HG03097 (cell line): ENCODE data around the gene CSE1L.
"Not testable (repeated sequence)": the region's sequence is repeated elsewhere in the genome, so short reads cannot be mapped to it uniquely, and the experiment has no call there.

Experiments used
- ATAC-seq: cut with Tn5 transposase; IDR thresholded peaks from one replicate; pipeline ENCODE4 v1.9.1; 2021; ENCODE audit not compliant: unreplicated experiment, low FRiP score

Gene CSE1L

DNA sequence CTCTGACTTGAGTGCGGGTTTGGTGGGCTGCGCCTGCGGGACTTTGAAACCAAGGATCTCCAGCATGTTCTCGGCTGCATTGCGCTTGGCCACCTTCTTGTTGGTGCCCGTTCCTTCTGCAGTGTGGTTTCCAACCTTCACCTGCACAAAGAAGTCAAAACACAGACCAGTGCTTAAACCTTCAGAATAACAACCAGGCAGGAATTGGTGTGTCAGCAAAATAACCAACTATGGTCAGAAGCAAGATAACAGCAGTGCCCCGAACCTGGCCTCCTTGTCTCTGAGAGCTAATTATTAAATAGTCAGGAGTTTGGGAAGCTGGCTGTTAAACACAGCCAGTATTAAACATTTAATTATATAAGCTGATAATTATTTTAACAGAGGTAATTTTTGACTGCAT, 73.9 kb downstream of the CSE1L start:
- no peak for ATAC-seq

DNA sequence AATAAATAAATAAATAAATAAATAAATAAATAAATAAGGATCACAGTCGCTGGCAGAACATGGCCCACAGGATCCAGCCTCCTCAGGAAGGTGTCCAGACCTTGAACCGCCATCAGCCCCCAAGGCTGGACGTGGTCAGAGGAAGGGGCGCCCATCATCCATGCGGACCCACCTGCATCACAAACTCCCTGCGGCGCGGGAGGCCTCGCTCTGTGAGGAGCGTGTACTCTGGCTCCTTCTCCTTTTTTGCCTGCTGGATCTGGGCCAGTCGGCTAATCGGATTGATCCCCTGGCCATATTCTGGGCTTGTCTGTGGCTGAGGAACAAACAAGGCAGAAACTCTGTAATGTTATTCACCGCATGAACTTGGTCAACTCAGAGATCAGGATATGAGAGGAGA, 76.8 kb downstream of the CSE1L start:
- ATAC-seq: no peak

DNA sequence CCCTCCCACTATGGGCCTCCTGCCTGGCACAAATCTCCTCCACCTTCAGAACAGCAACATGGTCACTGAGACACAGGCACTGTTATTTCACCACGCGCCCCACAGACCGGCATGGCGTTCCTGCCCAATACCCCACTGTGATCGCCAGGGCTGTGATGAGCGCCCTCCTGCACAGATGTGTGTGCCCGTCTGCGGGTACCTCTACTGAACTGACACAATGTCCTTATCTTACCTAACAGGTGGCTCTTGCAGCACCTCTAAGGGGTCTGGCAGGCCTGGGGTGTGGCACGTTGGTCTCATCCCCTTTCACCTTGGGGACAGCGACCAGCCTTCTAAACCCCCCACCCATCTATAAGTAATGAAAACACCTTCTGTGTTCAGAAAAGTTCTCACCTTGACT, 77.9 kb downstream of the CSE1L start:
- ATAC-seq: no peak

DNA sequence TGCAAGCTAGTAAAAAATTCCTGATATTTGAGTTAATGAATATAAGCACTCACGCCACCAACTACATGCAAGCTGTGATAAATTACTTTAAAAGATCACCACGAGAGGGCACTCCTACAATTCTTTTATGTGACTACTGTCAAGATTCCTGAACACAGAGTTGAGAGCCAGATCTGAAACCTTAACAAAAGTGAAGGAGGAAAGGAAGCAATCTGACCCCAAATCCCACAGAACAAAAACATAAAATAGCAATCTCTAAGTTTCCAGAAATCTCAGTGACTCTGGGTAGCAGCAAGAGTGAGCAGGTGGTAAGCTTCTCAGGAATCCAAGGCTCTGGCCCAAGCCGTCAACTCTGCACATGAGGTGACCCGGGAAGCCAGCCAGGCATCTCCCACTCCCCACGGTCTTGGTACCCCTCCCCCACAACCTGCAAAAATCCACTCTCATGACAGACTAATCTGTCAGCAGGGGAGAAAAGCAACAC, 86.9 kb downstream of the CSE1L start:
- ATAC-seq: no peak

GRCh38 chr20:49133571-49133970, 87.5 kb downstream of the CSE1L start:
- ATAC-seq: no peak

DNA sequence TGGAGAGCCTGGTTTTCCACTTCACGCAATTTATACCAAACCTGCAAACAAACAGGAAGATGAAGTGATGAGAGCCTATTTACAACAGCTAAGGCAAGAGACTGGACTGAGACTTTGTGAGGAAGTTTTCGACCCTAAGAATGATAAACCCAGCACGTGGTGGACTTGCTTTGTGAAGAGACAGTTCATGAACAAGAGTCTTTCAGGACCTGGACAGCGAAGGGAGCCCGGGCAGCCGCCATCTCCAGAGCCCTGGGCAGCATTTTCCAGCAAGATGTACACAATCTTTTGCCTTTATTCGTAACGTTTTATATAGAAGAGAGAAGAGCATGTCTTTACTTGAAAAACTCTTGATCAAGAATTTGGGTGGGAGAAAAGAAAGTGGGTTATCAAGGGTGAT, 88.7 kb downstream of the CSE1L start:
- not testable (repeated sequence) for ATAC-seq

DNA sequence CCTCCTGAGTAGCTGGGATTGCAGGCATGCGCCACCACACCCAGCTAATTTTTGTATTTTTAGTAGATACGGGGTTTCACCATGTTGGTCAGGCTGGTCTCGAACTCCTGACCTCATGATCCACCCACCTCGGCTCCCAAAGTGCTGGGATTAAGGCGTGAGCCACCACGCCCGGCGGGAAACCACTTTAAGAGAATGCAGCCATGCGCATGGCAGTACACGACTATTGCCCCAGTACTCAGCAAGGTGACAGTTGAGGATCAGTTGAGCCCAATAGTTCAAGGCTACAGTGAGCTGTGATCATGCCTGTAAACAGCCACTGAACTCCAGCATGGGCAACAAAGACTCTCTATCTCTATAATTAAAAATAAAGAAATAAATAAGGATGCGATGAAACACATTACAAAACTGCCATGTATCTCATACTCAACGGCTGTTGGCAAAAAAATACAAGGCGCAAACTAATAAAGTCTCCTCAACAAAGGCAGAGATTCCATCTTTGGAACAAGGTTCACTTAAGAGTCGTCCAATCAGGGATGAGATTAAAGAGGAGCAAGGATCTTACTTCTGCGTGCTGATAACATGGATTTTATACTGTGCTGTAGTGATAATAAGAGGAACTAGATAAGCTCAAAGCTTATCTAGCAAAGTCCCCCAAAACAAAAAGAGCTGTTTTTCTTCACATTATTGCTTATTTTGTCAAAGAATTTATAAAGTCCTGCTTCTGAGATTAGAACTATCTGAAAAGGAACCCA, 90.9 kb downstream of the CSE1L start:
- ATAC-seq: no peak

DNA sequence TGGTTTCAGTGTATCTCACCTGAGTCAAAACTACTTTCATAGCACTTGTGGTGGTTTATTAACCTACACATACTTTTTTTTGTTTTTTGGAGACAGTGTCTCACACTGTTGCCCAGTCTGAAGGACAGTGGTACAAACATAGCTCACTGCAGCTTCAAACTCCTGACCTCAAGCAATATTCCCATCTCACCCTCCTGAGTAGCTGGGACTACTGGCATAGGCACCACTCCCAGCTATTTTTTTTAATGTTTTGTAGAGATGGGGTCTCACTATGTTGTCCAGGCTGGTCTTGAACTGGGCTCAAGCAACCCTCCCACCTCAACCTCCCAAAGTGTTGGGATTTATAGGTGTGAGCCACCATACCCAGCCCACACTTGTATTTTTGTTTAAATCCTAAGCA, 92.3 kb downstream of the CSE1L start:
- no peak for ATAC-seq

DNA sequence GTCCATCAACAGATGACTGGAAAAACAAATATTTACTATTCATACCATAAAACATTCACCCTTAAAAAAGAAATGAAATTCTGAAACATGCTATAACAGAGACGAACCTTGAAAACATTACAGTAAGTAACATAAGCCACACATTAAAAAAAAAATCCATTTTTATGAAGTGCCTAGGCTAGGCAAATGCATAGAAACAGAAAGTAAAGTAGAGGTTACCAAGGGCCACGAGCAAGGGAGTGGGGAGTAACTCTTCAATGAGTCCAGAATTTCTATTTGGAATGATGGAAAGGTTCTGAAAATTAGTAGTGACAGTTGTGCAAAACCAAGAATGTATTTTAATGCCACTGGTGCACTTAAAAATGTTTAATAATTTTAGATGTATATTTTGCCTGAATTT, 94.3 kb downstream of the CSE1L start:
- no peak for ATAC-seq

- ATAC-seq: no peak
Observed at GRCh38 chr20:49140834-49141233, 94.7 kb downstream of the CSE1L start.
